AML-193 (cell line): ENCODE data around the gene LCOR.
A peak's percentile ranks its signal among the peaks of the same experiment; 100 is the strongest.

ENCODE experiments used
- DNase-seq, 2 experiments: peaks; one replicate each; lab custom pipeline; 2025; lab: John Stamatoyannopoulos, UW

Gene LCOR

GRCh38 chr10:96890172-96890513 lies 58.0 kb downstream of the LCOR start:
- peak in 1 of 2 experiments; percentile 3 for DNase-seq

DNA sequence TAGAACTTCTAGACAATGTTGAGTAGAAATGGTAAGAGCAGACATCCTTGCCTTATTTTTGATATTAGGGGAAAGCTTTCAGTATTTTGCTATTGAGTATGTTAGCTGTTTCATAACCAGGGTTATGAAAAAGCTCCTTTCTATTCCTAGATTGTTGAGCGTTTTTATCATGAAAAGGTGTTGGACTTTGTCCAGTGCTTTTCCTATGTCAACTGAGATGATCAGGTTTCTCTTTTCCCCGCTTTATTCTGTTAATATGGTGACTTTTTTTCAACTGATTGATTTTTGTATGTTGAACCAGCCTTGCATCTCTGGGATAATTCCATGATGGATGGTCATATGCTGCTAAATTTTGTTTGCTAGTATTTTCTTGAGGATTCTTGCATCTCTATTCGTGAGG lies 58.5 kb downstream of the LCOR start:
- DNase-seq, result no peak

DNA sequence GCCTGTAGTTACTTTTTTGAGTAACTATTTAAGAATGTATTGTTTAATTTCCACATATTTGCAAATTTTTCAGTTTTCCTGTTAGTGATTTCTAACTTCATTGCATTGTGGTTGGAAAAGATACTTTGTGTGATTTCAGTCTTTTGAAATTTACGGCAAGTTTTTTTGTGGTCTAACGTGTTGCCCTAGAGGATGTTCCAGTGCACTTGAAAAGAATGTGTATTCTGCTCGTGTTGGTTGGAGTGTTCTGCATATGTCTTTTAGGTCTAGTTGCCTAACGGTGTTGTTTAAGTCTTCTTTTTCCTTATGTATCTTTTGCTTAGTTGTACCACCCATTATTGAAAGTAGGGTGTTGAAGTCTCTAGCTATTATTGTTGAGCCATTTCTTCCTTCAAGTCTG lies 59.7 kb downstream of the LCOR start:
- no peak for DNase-seq

GRCh38 chr10:96895662-96896424 lies 63.7 kb downstream of the LCOR start:
- DNase-seq, result no peak

DNA sequence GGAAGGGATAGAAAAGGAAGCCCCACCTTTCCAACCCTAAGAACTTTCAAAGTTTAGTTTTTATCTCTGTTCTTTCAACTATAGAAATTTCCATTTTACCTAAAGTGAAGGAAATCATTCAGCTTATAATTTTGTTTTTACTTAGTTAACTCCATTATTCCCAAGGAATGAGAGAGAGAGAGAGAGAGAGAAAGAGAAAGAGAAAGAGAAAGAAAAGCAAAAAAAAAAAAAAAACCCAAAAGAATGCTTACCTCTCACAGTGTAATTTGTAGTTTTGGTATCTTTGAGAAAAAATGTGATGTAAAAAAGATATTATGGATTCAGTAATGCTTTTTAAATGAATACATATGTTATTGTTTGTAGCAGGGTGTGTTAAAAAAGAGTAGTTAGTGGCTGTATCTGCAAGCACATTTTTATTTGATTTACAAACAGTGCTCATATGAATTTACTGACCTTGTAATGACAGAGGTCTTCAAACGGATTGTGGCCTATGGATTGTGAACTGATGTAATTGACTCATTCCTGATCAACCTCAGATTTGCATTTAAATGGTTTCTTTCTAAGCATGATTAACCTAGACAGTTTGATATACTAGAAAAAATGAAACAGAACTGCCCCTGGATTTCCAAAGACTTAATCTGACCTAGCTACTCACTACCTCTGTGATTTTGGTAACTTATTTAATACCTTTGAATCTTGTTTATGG lies 64.9 kb downstream of the LCOR start:
- DNase-seq, result no peak

GRCh38 chr10:96902117-96902516 lies 70.0 kb downstream of the LCOR start:
- DNase-seq, result no peak

DNA sequence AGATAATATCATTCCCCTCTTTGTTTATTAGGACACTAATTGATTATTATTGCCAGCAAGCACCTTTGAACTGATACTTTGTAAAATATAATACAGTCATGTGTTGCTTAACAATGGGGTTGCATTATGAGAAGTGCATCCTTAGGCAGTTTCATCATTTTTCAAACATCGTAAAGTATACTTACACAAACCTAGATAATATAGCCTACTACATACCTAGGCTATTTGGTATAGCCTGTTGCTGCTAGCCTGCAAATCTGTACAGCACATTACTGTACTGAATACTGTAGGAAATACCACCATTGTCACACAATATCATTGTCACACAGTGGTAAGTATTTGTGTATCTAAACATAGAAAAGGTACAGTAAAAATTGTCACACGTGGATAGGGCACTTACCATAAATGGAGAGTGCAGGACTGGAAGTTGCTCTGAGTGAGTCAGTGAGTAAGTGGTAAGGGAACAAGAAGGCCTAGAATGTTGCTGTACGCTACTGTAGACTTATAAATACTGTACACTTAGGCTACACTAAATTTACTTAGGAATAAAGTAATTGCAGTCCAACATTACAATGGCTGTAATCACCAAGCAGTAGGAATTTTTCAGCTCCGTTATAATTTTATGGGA lies 70.7 kb downstream of the LCOR start:
- peak in 1 of 2 experiments; percentile 7 for DNase-seq

DNA sequence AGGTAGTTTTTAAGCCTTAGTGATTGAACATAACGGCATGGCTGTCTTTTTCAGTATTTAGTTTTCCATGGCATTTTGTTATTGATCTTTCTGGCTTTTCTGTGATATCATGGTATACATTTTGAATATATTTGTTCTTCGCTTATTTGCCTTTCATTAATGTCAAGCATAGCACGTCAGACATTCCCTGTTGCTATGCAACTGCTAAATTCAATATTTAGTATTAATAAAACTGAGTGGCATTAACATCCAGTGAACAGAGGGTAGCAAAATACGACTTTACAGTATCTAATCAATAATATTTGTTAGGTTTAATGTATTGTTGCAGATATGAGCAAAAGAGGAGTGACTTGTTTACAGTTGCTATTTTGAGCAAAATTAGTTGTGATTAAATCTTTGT lies 72.5 kb downstream of the LCOR start:
- no peak for DNase-seq

- no peak for DNase-seq
Measured at GRCh38 chr10:96906864-96907263, 74.8 kb downstream of the LCOR start.

GRCh38 chr10:96910488-96911395 lies 78.6 kb downstream of the LCOR start:
- DNase-seq, result peak; percentile 41 to 46

DNA sequence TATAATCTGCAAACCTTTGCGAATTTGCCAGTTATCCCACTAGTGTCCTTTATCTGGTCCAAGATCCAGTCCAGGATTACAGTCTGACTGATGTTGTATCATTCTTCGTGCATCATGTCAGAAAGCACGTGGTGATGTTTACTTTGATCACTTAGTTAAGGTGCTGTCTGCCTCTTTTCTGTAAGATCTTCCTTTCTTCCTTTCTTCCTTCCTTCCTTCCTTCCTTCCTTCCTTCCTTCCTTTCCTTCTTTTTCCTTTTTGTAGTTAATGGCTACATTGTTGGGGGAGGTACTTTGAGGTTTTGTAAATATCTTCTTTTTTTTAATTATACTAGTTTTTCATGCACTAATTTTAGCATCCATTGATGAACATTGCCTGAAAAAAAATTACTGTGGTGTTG lies 80.3 kb downstream of the LCOR start:
- DNase-seq, result no peak

DNA sequence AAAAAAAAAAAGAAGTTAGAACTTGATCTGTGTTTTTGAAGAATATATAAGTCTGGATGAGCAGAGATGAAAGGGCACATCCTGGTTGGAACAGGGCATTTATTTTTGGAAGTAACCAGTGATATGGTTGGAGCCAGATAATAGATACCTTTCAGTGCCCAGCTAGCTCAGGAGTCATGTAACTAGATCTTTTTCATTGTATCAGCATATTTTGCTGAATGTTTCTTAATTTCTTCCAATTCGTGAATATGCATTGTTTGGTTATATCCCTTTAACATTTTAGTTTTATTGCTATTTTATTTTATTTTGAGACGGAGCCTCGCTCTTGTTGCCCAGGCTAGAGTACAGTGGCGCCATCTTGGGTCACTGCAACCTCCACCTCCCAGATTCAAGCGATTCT lies 81.8 kb downstream of the LCOR start:
- DNase-seq, result no peak

DNA sequence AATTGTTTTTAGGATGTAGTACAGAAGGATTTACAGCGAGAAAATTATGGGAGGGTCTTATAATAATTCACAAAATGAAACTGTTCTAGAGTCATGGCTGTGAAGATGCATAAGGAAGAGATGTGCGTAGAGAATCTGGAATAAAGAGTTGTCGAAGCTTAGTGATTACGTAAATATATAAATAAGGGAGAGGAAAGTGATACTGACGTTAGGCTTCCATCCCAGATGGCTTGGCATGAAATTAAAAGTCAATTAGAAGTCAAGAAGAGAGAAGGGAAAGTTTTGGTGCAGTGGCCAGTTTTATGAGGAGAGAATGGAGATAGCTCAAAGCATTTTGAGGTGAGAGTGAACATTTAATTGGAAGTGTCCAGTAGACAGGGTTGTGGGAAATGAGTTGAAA lies 85.5 kb downstream of the LCOR start:
- no peak for DNase-seq

DNA sequence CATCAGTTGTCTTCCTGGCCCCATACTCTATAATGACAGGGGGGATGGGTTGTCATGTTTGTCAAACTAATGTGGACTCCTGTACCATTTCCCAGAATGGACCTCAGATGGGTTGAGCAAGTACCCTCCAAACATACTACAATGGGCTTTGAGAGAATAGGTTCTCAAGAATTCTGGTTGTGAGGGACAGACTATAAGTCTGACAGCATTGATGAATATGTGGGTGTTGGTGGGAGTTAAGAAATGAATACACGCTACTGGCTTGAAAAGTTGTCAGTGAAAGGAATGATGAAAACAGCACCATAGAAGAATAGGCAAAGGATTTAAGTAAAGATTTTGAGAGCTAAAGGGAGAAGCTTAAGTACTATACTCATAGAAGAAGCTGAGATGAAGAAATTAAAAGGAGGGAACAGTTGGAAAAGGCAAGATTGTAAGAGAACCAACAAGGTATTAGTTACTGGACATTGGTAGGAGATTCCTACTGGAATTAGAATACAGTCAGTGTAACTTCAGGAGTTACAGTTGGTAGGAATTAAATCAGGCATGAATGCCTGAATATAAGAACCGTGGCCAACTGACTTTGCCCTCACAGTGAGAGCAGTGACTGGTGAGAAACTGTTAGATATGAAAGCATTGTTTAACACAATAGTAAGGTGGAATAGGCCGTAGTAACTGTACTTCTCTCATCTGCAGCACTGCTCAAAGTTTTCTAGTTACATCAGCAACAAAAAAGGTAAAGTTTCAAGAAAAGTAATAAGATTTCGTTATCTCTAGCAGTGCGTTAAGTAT lies 86.3 kb downstream of the LCOR start:
- no peak for DNase-seq

DNA sequence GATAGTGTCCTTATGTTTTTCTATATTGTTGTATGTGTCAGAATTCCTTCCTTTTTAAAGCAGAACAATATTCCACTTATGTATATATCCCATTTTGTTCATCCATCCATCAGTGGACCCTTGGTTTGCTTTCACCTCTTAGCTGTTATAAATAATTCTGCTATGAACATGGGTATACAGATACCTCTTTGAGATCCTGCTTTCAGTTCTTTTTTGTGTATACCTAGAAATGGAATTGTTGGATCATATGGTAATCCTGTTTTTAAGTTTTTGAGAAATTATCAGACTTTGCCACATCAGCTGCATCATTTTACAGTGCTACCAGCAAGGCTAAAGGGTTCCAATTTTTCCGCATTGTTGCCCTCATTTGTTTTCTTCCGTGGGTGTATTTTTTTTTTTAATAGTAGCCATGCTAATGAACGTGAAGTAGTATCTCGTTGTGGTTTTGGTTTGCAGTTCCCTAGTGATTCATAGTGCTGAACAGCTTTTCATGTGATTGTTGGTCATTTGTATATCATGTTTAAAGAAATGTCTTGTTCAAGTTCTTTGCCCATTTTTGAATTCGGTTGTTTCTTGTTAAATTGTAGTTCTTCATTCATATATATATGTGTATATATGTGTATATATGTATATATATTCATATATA lies 87.8 kb downstream of the LCOR start:
- DNase-seq, result no peak

DNA sequence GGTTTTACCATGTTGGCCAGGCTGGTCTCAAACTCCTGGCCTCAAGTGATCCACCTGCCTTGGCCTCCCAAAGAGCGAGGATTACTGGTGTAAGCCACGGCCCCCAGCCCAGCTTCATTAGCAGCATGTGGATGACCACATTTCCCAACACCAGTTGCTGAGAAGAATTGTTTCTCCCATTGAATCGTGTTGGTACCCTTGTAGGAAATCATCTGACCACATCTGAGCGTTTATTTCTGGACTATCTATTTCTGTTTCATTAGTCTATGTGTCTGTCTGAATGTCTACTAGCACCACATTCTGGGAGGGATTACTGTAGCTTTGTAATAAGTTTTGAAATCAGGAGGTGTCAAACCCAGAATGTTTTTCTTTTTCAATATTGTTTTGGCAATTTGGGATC lies 89.6 kb downstream of the LCOR start:
- no peak for DNase-seq

- no peak for DNase-seq
Measured at GRCh38 chr10:96922978-96923948, 91.2 kb downstream of the LCOR start.

DNA sequence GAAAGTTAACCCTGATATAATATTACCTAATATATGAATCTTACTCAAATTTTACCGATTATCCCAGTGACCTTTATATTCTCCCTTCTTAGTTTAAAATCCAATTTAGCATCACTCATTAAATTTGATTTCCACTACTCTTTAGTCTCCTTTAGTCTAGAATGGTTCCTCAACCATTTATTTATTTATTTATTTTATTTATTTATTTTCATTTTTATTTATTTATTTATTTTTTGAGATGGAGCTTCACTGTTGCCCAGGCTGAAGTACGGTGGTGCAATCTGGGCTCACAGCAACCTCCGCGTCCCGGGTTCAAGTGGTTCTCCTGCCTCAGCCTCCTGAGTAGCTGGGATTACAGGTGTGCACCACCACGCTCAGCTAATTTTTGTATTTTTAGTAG lies 92.8 kb downstream of the LCOR start:
- DNase-seq, result no peak

DNA sequence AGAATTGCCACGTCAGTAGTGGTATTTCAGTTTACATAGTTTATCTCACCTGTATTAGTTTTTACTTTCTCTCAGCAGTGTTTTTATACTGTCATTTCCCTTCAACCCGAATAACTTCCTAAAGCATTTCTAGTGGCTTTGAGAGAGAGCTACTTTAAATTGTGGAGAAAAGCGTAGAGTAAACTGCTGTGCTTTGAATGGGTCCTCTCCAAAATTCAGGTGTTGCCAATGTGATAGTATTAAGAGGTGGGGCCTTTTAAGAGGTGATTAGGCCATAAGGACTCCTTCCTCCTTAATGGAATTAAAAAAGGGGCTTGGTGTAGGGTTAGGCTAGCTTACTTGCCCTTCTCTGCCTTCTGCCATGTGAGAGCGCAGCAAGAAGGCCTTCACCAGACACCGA lies 98.4 kb downstream of the LCOR start:
- no peak for DNase-seq

GRCh38 chr10:96935148-96935547 lies 103.0 kb downstream of the LCOR start:
- DNase-seq, result no peak
